GM19043 (cell line): ENCODE measurements around the gene CFAP74.
A peak's percentile ranks its signal among the peaks of the same experiment; 100 is the strongest.
"Not testable (repeated sequence)": the region's sequence is repeated elsewhere in the genome, so short reads cannot be mapped to it uniquely, and the experiment has no call there.

Experiments
- ATAC-seq: cut with Tn5 transposase; IDR thresholded peaks from one replicate; pipeline ENCODE4 v1.9.1; 2021; ENCODE audit warnings: low read depth; ENCODE audit not compliant: unreplicated experiment

CFAP74 gene

GRCh38 chr1:1889847-1890505 lies 113.6 kb downstream of the CFAP74 start:
- ATAC-seq = peak; percentile 9

GRCh38 chr1:1889090-1889750 lies 114.4 kb downstream of the CFAP74 start:
- no peak for ATAC-seq

- not testable (repeated sequence) for ATAC-seq
These were observed 119.7 kb downstream of the CFAP74 start for GRCh38 chr1:1883890-1884289.

- no peak for ATAC-seq
These were observed 120.3 kb downstream of the CFAP74 start for GRCh38 chr1:1883092-1883873.

- ATAC-seq = no peak
These were observed 121.9 kb downstream of the CFAP74 start for GRCh38 chr1:1881727-1882126.

GRCh38 chr1:1880617-1881312 lies 122.8 kb downstream of the CFAP74 start:
- no peak for ATAC-seq

- no peak for ATAC-seq
These were observed 123.6 kb downstream of the CFAP74 start for GRCh38 chr1:1879942-1880341.

GRCh38 chr1:1877865-1878436 lies 125.6 kb downstream of the CFAP74 start:
- no peak for ATAC-seq

- ATAC-seq = no peak
These were observed 127.2 kb downstream of the CFAP74 start for GRCh38 chr1:1876335-1876930.

- no peak for ATAC-seq
These were observed 127.7 kb downstream of the CFAP74 start for GRCh38 chr1:1875932-1876331.

GRCh38 chr1:1874901-1875300 lies 128.7 kb downstream of the CFAP74 start:
- ATAC-seq = no peak

- no peak for ATAC-seq
These were observed 130.4 kb downstream of the CFAP74 start for GRCh38 chr1:1873186-1873585.

- ATAC-seq = no peak
These were observed 131.1 kb downstream of the CFAP74 start for GRCh38 chr1:1872329-1872994.
